Measurements from ENCODE around the gene FOXJ1. TPM values are rescaled to one million over a fixed set of nuclear protein-coding genes. Genes with fewer than 3 reads are reported as not detected.

Gene FOXJ1
- total and polyA plus RNA-seq, 2 of the 13 experiments (the other 11 are each of a cell fraction or from before 2014, with no cell fraction given): 0.98 to 1.6 TPM

DNA sequence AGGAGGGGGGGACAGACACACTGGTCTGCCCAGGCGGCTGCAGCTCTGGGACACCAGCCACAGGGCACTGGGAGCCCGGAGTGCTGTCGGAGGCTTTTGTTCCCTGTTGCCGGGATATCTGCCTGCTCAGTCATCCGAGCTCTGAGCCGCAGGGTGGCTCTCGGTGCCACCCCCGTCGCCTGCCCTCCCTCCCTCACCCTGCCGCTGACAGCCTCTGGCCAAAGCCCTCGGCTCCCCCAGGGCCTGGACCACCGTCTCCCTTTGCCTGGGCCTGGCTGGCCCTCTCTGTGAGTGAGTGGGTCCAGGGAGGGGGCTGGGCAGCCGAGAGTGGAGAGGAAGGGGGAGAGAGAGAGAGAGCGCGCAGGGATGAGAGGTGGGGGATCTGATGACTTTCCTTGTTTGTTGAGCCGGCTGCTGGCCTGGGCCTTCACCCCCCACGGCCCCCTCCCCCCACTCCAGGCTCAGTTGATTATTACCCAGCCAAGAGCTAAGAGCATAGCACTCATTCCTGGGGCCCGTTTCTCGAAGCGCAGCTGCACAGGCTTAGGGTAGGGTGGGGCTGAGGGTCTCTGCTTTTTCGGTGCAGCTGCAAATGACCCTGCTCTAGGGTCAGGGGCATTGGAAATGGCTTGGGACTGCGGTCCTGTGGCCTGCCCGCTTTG is 2.7 kb downstream of the FOXJ1 start (continued):
- peak; percentile 56 for TF ChIP-seq MXD4 (CRISPR knock-in tag; IDR thresholded peaks at IDR 0.05)
- TF ChIP-seq ZNF292 (CRISPR knock-in tag; IDR thresholded peaks at IDR 0.05; ENCODE audit: borderline replicate concordance, low read depth): peak; percentile 81
- TF ChIP-seq GABPB1 (CRISPR knock-in tag; IDR thresholded peaks at IDR 0.05): peak; percentile 63; the same call in 1 of the 2 replicates
- TF ChIP-seq, protein P1, sequence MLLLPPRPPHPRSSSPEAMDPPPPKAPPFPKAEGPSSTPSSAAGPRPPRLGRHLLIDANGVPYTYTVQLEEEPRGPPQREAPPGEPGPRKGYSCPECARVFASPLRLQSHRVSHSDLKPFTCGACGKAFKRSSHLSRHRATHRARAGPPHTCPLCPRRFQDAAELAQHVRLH (CRISPR knock-in tag; IDR thresholded peaks at IDR 0.05; ENCODE audit: borderline replicate concordance, low read depth): peak; percentile 95; the same call in 1 of the 2 replicates
- peak; percentile 86; the same call in 1 of the 2 replicates for TF ChIP-seq ZNF816 (CRISPR knock-in tag; IDR thresholded peaks at IDR 0.05; ENCODE audit: borderline replicate concordance)
- no peak; the same call in 1 of the 2 replicates for TF ChIP-seq ZNF569 (CRISPR knock-in tag; IDR thresholded peaks at IDR 0.05; ENCODE audit: borderline replicate concordance)
- peak; percentile 72; the same call in 1 of the 2 replicates for TF ChIP-seq IRX3 (CRISPR knock-in tag; IDR thresholded peaks at IDR 0.05; ENCODE audit: borderline replicate concordance, low read depth)
- TF ChIP-seq, protein P2, sequence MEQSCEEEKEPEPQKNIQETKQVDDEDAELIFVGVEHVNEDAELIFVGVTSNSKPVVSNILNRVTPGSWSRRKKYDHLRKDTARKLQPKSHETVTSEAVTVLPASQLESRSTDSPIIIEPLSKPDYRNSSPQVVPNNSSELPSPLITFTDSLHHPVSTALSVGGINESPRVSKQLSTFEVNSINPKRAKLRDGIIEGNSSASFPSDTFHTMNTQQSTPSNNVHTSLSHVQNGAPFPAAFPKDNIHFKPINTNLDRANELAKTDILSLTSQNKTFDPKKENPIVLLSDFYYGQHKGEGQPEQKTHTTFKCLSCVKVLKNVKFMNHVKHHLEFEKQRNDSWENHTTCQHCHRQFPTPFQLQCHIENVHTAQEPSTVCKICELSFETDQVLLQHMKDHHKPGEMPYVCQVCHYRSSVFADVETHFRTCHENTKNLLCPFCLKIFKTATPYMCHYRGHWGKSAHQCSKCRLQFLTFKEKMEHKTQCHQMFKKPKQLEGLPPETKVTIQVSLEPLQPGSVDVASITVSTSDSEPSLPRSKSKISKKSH (CRISPR knock-in tag; IDR thresholded peaks at IDR 0.05; ENCODE audit: borderline replicate concordance): peak; percentile 30; the same call in 1 of the 2 replicates
- TF ChIP-seq MYC (CRISPR knock-in tag; IDR thresholded peaks at IDR 0.05; ENCODE audit: borderline replicate concordance): peak; percentile 56; the same call in 1 of the 2 replicates
- peak; percentile 55; the same call in 1 of the 2 replicates for TF ChIP-seq ZFP1 (CRISPR knock-in tag; IDR thresholded peaks at IDR 0.05)
- TF ChIP-seq, protein P3, sequence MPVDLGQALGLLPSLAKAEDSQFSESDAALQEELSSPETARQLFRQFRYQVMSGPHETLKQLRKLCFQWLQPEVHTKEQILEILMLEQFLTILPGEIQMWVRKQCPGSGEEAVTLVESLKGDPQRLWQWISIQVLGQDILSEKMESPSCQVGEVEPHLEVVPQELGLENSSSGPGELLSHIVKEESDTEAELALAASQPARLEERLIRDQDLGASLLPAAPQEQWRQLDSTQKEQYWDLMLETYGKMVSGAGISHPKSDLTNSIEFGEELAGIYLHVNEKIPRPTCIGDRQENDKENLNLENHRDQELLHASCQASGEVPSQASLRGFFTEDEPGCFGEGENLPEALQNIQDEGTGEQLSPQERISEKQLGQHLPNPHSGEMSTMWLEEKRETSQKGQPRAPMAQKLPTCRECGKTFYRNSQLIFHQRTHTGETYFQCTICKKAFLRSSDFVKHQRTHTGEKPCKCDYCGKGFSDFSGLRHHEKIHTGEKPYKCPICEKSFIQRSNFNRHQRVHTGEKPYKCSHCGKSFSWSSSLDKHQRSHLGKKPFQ (CRISPR knock-in tag; IDR thresholded peaks at IDR 0.05; ENCODE audit: insufficient replicate concordance): peak; percentile 56
- no peak for TF ChIP-seq ZNF780A (CRISPR knock-in tag; IDR thresholded peaks at IDR 0.05)
- TF ChIP-seq, protein P4, sequence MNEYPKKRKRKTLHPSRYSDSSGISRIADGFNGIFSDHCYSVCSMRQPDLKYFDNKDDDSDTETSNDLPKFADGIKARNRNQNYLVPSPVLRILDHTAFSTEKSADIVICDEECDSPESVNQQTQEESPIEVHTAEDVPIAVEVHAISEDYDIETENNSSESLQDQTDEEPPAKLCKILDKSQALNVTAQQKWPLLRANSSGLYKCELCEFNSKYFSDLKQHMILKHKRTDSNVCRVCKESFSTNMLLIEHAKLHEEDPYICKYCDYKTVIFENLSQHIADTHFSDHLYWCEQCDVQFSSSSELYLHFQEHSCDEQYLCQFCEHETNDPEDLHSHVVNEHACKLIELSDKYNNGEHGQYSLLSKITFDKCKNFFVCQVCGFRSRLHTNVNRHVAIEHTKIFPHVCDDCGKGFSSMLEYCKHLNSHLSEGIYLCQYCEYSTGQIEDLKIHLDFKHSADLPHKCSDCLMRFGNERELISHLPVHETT (CRISPR knock-in tag; conservative IDR thresholded peaks at IDR 0.05): 0 out of 2 replicates have a peak, but pooled peaks have one; percentile 49
- TF ChIP-seq FOXA1 (IDR thresholded peaks at IDR 0.05): no peak
- TF ChIP-seq FOXA1 (CRISPR knock-in tag; IDR thresholded peaks at IDR 0.05): peak; percentile 82
- TF ChIP-seq, protein P5, sequence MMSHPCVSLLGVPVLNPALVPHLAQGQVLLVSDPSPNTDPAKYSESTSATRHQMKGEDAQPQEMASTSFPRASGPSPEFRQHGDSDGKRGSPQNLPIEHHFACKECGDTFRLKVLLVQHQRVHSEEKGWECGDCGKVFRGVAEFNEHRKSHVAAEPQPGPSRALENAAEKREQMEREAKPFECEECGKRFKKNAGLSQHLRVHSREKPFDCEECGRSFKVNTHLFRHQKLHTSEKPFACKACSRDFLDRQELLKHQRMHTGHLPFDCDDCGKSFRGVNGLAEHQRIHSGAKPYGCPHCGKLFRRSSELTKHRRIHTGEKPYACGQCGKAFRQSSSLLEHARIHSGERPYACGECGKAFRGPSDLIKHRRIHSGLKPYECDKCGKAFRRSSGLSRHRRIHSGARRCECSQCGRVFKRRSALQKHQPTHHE (CRISPR knock-in tag; IDR thresholded peaks at IDR 0.05; ENCODE audit: borderline replicate concordance): peak; percentile 78; the same call in 1 of the 2 replicates
- TF ChIP-seq, protein P6, sequence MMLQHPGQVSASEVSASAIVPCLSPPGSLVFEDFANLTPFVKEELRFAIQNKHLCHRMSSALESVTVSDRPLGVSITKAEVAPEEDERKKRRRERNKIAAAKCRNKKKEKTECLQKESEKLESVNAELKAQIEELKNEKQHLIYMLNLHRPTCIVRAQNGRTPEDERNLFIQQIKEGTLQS (CRISPR knock-in tag; IDR thresholded peaks at IDR 0.05): no peak
- TF ChIP-seq GABPA (IDR thresholded peaks at IDR 0.05; ENCODE audit: low read depth, low read length): no peak
- peak; percentile 25; the same call in 1 of the 2 replicates for TF ChIP-seq GABPA (CRISPR knock-in tag; IDR thresholded peaks at IDR 0.05; ENCODE audit: low read depth)
- peak; percentile 31; the same call in 1 of the 2 replicates for TF ChIP-seq ZNF138 (CRISPR knock-in tag; IDR thresholded peaks at IDR 0.05; ENCODE audit: low read depth)
- TF ChIP-seq NONO (IDR thresholded peaks at IDR 0.05): no peak
- TF ChIP-seq NONO (CRISPR knock-in tag; conservative IDR thresholded peaks at IDR 0.05): peak; percentile 51; the same call in 1 of the 2 replicates
- TF ChIP-seq, protein P7, sequence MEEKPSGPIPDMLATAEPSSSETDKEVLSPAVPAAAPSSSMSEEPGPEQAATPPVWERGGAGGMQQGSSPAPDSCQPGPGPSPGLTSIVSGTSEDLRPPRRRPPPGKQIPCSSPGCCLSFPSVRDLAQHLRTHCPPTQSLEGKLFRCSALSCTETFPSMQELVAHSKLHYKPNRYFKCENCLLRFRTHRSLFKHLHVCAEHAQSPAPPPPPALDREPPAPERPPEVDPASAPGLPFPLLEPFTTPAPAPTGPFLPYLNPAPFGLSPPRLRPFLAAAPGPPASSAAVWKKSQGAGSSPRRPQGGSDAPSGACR (CRISPR knock-in tag; IDR thresholded peaks at IDR 0.05): peak; percentile 84
